ENCODE data around the gene PTPRN2.
"Not testable (repeated sequence)": the region's sequence is repeated elsewhere in the genome, so short reads cannot be mapped to it uniquely, and the experiment has no call there.

The PTPRN2 gene

GRCh38 chr7:157574914-157575586 is 1012.6 kb downstream of the PTPRN2 start:
- no peak for DNase-seq

GRCh38 chr7:157574120-157574825 is 1013.4 kb downstream of the PTPRN2 start:
- DNase-seq = no peak

- no peak for DNase-seq
Measured at GRCh38 chr7:157573244-157573643, 1014.4 kb downstream of the PTPRN2 start.

- DNase-seq = no peak
Measured at GRCh38 chr7:157572622-157573021, 1015.0 kb downstream of the PTPRN2 start.

GRCh38 chr7:157570531-157571200 is 1017.0 kb downstream of the PTPRN2 start:
- DNase-seq = no peak

GRCh38 chr7:157569967-157570366 is 1017.7 kb downstream of the PTPRN2 start:
- no peak for DNase-seq

GRCh38 chr7:157568770-157569584 is 1018.6 kb downstream of the PTPRN2 start:
- DNase-seq = peak; percentile 39

- DNase-seq = no peak
Measured at GRCh38 chr7:157568106-157568769, 1019.4 kb downstream of the PTPRN2 start.

GRCh38 chr7:157567666-157568065 is 1020.0 kb downstream of the PTPRN2 start:
- no peak for DNase-seq

- DNase-seq = no peak
Measured at GRCh38 chr7:157566631-157567006, 1021.0 kb downstream of the PTPRN2 start.

GRCh38 chr7:157565981-157566630 is 1021.5 kb downstream of the PTPRN2 start:
- DNase-seq = no peak

- no peak for DNase-seq
Measured at GRCh38 chr7:157565201-157565626, 1022.4 kb downstream of the PTPRN2 start.

GRCh38 chr7:157564517-157565177 is 1023.0 kb downstream of the PTPRN2 start:
- DNase-seq = no peak

- DNase-seq = not testable (repeated sequence)
Measured at GRCh38 chr7:157563467-157564135, 1024.0 kb downstream of the PTPRN2 start.

- DNase-seq = not testable (repeated sequence)
Measured at GRCh38 chr7:157562522-157563398, 1024.9 kb downstream of the PTPRN2 start.

GRCh38 chr7:157561816-157562410 is 1025.7 kb downstream of the PTPRN2 start:
- no peak for DNase-seq

GRCh38 chr7:157561523-157561785 is 1026.2 kb downstream of the PTPRN2 start:
- DNase-seq = no peak

GRCh38 chr7:157560710-157561522 is 1026.7 kb downstream of the PTPRN2 start:
- no peak for DNase-seq

GRCh38 chr7:157560258-157560654 is 1027.4 kb downstream of the PTPRN2 start:
- no peak for DNase-seq

Data from effector CD4-positive, alpha-beta T cell (primary cell).